RWPE1 (cell line): ENCODE results near the gene GRIFIN.

Source experiments
- CTCF ChIA-PET: fragments of 350-600 bp; sonication (Branson Sonifier 250); formaldehyde crosslinking; extraction: SDS; loops from one replicate; lab custom pipeline; 2021; lab: Yijun Ruan, JAX
- POLR2A ChIA-PET: fragments of 400-600 bp; formaldehyde crosslinking; extraction: SDS; loops from one replicate; lab custom pipeline; 2020; ENCODE audit warnings: antibody characterized with exemption; ENCODE audit not compliant: low non-redundant PET; lab: Yijun Ruan, JAX
- DNase-seq: peaks from one replicate; pipeline ENCODE4 v3.0.0; 2012; ENCODE audit warnings: low spot score
- H3K27ac ChIP-seq: fragments of 450-650 bp; 2 replicates; pipeline ENCODE4 v1.5.1; 2017
- CTCF ChIP-seq: fragments of 450-650 bp; conservative IDR thresholded peaks from 2 replicates; pipeline ENCODE4 v1.5.1; 2017; ENCODE audit warnings: low read depth, mild to moderate bottlenecking

Gene GRIFIN

GRCh38 chr7:2481195-2481594 lies 5.0 kb upstream of the GRIFIN start:
- TF ChIP-seq CTCF = no peak
- POLR2A ChIA-PET = no interaction called here
- no peak overlapping the region for H3K27ac ChIP-seq
- CTCF ChIA-PET = no interaction called here
- DNase-seq = no peak

GRCh38 chr7:2480070-2480408 lies 3.8 kb upstream of the GRIFIN start:
- ChIA-PET CTCF (interaction anchor here (0.6 kb wide), 3 partner anchors 43 to 1542 kb away, joined by 3 to 6 read pairs (median 5); no protein-coding TSS in a partner anchor), POLR2A (no interaction called here)
- no peak overlapping the region for H3K27ac ChIP-seq
- TF ChIP-seq CTCF = no peak
- no peak for DNase-seq

- no peak for TF ChIP-seq CTCF
- peak overlapping the region; percentile 50; the same call in 1 of the 2 replicates for H3K27ac ChIP-seq
- no peak for DNase-seq
- POLR2A ChIA-PET = no interaction called here
- CTCF ChIA-PET = interaction anchor here (0.6 kb wide), 3 partner anchors 81 to 1541 kb away, joined by 3 to 7 read pairs (median 5); no protein-coding TSS in a partner anchor
Measured at GRCh38 chr7:2479276-2480069, 3.3 kb upstream of the GRIFIN start.

- no peak for DNase-seq
- CTCF ChIA-PET = interaction anchor here (0.6 kb wide), 1 partner anchor 223 kb away, joined by 7 read pairs; no protein-coding TSS in a partner anchor
- H3K27ac ChIP-seq = peak overlapping the region; percentile 50
- no peak for TF ChIP-seq CTCF
- POLR2A ChIA-PET = no interaction called here
Measured at GRCh38 chr7:2478800-2479199, 2.6 kb upstream of the GRIFIN start.

- ChIA-PET POLR2A (no interaction called here), CTCF (interaction anchor here (0.6 to 0.9 kb wide), 2 partner anchors 10 to 223 kb away, joined by 3 to 7 read pairs; no protein-coding TSS in a partner anchor)
- no peak for TF ChIP-seq CTCF
- peak overlapping the region; percentile 50 for H3K27ac ChIP-seq
- no peak for DNase-seq
Measured at GRCh38 chr7:2478399-2478785, 2.2 kb upstream of the GRIFIN start.

GRCh38 chr7:2477447-2478398 lies 1.5 kb upstream of the GRIFIN start:
- POLR2A ChIA-PET = no interaction called here
- CTCF ChIA-PET = interaction anchor here (0.9 kb wide), 1 partner anchor 9 kb away, joined by 3 read pairs; no protein-coding TSS in a partner anchor
- H3K27ac ChIP-seq = peak overlapping the region; percentile 50
- no peak for DNase-seq
- peak; percentile 73 for TF ChIP-seq CTCF
